ENCODE results near the gene MFSD2A.
"Not testable (repeated sequence)": the region's sequence is repeated elsewhere in the genome, so short reads cannot be mapped to it uniquely, and the experiment has no call there.

Gene MFSD2A

DNA sequence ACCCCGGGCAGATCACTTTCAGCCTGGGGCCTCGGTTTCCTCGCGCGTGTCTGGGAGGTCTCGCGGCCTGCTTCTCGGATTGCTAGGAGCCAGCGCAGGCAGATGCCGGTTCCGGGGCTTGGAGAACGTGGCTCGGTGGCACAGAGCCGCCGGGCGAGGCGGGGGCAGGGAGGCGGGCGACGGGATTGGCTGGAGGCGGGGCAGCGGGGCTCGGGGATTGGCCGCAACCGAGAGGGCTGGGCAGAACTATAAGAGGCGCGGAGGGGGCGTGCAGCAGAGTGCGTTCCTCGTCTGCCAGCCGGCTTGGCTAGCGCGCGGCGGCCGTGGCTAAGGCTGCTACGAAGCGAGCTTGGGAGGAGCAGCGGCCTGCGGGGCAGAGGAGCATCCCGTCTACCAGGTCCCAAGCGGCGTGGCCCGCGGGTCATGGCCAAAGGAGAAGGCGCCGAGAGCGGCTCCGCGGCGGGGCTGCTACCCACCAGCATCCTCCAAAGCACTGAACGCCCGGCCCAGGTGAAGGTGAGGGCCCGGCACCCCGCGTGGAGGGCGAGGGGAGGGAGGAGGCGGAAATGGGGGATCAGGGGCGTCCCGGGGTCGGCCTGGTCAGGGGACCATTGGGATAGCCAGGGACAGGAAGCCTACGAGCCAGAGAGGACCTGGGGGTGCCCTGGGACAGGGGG lies at the start of gene MFSD2A:
Gene MFSD2A (plus strand): TSS at position 276 of the 677 bp plus-strand sequence. CDS start 148 bp downstream, at position 424.
- DNase-seq: peak; percentile 96

GRCh38 chr1:39905172-39905571 lies 49.8 kb upstream of the MFSD2A start:
- no peak for DNase-seq

DNA sequence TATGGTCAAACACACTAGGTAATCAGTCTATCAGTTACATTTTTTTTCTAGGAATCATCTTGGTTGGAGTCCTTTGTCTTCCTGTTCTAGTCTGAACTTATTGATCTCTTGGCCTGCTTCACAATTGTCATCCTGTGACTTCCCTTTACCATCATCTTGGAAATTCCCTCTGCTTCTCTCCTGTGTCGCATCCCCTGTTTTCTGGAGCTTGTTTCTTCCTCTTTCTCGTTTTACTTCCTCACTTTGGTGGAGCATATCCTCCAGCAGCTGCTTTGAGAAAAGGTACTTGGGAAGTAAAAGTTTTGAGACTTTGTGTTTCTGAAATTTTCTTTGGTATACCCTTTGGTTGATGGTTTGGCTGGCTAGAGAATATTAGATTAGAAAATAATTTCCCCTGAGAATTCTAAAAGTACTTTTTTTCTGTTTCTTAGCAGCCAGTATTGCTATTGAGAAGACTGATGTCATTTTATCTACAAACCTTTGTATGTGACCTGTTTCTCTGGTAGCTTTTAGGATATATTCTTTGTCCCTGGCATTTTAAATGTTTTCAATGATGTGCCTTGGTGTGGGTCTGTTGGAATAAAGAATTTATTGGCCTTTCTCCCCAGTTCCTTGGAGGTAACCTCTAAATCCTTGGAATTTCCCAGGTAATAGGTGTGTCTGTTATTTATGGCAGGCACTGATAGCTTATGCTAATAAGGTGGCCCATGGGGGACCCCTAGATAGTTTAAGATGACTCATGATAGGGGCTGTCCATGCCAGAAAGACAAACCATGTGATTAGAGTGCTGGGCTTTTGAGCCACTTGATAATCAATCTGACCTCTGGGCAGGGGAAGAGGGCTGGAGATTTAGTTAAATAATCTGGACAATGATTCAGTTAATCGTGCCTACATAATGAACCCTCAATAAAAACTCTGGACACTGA lies 47.2 kb upstream of the MFSD2A start:
- DNase-seq: no peak

GRCh38 chr1:39908534-39908933 lies 46.4 kb upstream of the MFSD2A start:
- no peak for DNase-seq

DNA sequence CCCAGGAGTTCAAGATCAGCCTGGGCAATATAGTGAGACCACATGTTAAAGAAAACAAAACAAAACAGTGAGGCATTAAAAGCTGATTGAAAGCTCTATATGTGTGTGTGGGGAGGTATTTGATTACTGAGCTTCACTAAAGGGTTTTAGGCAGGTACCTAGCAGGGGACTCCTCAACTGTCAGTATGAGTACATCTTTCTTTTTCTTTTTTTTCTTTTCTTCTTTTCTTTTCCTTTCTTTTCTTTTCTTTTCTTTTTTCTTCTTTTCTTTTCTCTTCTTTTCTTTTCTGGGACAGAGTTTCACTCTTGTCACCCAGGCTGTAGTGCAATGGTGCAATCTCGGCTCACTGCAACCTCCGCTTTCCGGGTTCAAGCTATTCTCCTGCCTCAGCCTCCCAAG lies 44.7 kb upstream of the MFSD2A start:
- no peak for DNase-seq

GRCh38 chr1:39913136-39913535 lies 41.8 kb upstream of the MFSD2A start:
- not testable (repeated sequence) for DNase-seq

DNA sequence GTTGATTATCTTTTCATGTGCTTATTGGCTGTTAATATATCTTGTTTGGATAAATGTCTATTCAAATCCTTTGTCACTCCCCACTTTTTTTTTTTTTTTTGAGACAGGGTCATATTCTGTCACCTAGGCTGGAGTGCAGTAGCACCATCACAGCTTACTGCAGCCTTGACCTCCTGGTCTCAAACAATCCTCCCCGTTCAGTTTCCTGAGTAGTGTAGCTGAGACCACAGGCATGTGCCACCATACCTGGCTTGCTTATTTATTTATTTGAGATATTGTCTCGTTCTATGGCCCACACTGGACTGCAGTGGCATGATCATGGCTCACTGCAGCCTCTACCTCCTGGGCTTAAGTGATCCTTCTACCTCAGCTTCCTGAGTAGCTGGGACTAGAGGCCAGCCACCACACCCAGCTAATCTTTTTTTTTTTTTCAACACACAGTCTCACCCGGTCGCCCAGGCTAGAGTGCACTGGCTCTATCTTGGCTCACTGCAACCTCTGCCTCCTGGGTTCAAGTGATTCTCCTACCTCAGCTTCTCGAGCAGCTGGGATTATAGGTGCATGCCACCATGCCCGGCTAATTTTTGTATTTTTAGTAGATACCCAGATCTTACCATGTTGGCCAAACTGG lies 39.3 kb upstream of the MFSD2A start:
- no peak for DNase-seq

- DNase-seq: no peak
Measured at GRCh38 chr1:39917825-39918224, 37.1 kb upstream of the MFSD2A start.

DNA sequence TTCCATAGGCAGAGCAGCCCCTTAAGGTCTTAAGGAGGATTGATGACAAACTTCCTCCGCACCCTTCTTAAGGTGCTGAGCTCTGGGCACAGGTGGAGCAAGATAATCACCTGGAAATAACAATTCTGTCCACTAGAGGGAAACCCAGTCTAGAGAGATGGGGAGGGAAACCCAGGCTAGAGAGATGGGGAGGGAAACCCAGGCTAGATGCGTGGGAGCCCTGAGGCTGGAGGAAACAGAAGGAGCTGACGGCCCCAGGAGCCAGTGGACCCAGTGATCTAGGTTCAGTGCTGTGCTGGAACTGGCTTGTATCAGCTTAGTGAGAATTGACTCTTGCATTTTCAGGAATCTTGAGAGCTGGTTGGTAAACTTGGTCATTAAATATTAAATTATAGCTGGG lies 35.4 kb upstream of the MFSD2A start:
- DNase-seq: peak; percentile 83

- no peak for DNase-seq
Measured at GRCh38 chr1:39922251-39922688, 32.7 kb upstream of the MFSD2A start.

DNA sequence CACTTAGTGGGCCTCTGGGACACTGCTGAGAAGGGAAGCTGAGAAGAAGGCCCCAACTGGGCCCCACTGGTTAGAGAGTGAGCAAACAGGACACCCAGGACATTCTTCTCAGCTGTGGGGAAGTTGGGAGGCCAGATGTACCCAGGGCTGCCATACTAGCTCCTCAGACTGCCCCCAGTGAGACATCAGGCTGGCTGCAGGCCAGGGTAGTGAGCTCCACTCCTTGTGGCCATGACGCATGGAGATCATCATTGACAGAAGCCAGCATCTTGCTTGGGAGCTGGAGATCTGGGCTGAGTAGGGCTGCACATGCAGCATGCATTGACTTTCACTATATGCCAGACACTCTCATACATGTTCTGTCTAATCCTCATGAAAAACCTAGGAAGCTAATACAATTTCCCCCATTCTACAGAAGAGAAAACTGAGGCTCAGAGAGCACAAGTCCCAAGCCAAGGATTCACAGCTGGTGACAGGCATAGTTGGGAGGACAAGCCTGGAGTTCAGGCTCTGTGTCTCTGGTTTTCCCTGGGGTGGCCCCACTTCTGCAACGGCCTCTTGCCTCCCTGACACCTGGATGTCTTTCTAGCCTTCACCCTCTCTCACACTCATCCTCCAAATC lies 29.1 kb upstream of the MFSD2A start:
- no peak for DNase-seq

DNA sequence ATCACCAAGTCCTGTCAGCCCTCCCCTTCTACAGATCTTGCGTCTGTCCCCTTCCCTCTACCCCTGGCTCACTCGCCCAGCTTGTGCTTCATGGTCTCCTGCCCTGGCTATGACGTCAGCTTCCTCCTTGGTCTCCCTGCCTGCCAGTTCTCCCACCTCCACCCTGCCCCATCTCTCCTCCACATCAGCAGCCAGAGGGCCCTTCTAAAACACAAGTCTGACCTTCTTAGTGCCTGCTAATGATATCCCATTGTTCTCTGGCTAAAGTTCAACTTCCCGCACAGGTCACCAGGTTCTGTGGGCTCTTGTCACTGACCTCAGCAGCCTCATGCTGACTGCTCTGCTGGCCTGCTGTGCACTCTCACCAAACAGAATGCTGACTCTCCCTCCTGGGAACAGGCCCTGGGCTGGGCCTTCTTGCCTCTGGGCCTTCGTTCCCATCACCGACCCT lies 28.6 kb upstream of the MFSD2A start:
- DNase-seq: no peak

DNA sequence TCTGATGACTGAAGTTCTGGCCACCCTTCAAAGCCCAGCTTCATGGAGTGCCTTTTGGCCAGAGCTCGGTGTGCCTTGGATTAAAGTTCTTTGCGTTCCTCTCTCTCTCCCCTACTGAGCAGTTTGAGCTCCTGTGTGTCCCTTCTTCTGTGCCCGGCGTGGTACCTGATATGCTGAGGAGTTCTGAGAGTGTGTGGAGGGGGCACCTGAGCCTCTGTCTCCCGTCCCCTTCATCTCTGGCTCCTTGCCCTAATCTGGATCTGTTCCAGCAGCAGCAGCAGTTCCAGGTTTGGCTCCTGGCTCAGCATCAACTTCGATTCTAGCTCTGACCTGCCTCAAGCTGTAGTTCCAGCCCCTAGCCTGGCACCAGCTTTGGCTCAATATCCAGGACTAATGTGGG lies 28.1 kb upstream of the MFSD2A start:
- no peak for DNase-seq

- DNase-seq: no peak
Measured at GRCh38 chr1:39927538-39927937, 27.4 kb upstream of the MFSD2A start.

GRCh38 chr1:39928809-39929587 lies 25.9 kb upstream of the MFSD2A start:
- no peak for DNase-seq

GRCh38 chr1:39933956-39934941 lies 20.7 kb upstream of the MFSD2A start:
- peak; percentile 73 for DNase-seq

DNA sequence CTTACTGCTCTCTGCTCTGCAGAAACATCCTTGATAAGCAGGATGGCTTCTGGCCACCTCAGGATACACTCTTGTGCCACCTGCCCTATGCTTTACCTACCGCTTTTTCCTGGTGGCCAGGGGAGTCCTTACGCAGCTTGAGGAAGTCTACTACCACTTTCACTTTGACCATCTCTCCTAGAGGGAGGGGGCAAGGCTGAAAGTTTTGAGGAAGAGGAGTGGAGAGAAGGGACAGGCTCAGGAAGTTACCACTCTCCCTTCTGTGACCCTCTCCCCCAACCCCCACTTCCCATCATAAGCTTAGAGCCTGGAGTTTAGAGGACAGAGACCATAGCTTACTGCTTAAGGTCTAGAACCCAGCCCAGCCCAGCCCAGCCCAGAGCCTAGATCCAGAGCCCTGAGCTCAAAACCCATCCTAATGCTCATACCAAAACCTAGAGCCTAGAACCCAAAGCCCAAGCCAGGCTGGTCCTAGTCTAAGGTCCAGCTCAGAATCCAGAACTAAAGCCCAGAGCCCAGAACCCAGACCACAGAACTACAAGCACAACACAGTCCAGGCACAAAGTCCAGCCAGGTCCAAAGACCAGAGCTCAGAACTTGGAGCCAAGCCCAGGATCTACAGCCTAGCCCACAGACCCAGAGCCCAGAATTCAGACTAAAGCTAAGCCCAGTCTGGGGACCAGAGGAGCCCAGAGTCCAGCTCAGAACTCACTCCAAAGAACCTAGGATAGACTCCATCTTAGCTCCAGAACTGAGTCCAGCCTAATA lies 18.0 kb upstream of the MFSD2A start:
- DNase-seq: peak; percentile 31

GRCh38 chr1:39938856-39939255 lies 16.1 kb upstream of the MFSD2A start:
- DNase-seq: no peak

GRCh38 chr1:39940253-39940652 lies 14.7 kb upstream of the MFSD2A start:
- DNase-seq: peak; percentile 76

All from hematopoietic multipotent progenitor cell treated with erythropoietin and hydrocortisone succinate and interleukin-3 and kit ligand, for 6 days (in vitro differentiated cells).